GM21381 (cell line): ENCODE measurements around the gene MALSU1.
A peak's percentile ranks its signal among the peaks of the same experiment; 100 is the strongest.

Source experiments
- ATAC-seq: cut with Tn5 transposase; IDR thresholded peaks from one replicate; pipeline ENCODE4 v1.9.1; 2021; ENCODE audit warnings: mild to moderate bottlenecking, moderate library complexity; ENCODE audit not compliant: unreplicated experiment

Gene MALSU1

GRCh38 chr7:23298885-23299769 lies at the start of gene MALSU1:
MALSU1 (plus strand) TSS chr7:23299339; CDS start chr7:23299353, 14 bp downstream.
- ATAC-seq: peak; percentile 99

GRCh38 chr7:23249486-23249885 lies 49.7 kb upstream of the MALSU1 start:
- ATAC-seq: no peak

- ATAC-seq: no peak
Measured at GRCh38 chr7:23254051-23254681, 45.0 kb upstream of the MALSU1 start.

GRCh38 chr7:23256731-23257130 lies 42.4 kb upstream of the MALSU1 start:
- no peak for ATAC-seq

GRCh38 chr7:23260371-23260770 lies 38.8 kb upstream of the MALSU1 start:
- ATAC-seq: no peak

- peak; percentile 66 for ATAC-seq
Measured at GRCh38 chr7:23261843-23262452, 37.2 kb upstream of the MALSU1 start.

GRCh38 chr7:23264916-23265458 lies 34.2 kb upstream of the MALSU1 start:
- ATAC-seq: no peak

GRCh38 chr7:23266918-23267317 lies 32.2 kb upstream of the MALSU1 start:
- ATAC-seq: no peak

GRCh38 chr7:23267357-23267756 lies 31.8 kb upstream of the MALSU1 start:
- no peak for ATAC-seq

GRCh38 chr7:23268167-23268566 lies 31.0 kb upstream of the MALSU1 start:
- no peak for ATAC-seq

- no peak for ATAC-seq
Measured at GRCh38 chr7:23268746-23269145, 30.4 kb upstream of the MALSU1 start.

- no peak for ATAC-seq
Measured at GRCh38 chr7:23272275-23272674, 26.9 kb upstream of the MALSU1 start.

- ATAC-seq: peak; percentile 94
Measured at GRCh38 chr7:23273141-23273599, 26.0 kb upstream of the MALSU1 start.

- ATAC-seq: no peak
Measured at GRCh38 chr7:23275912-23276311, 23.2 kb upstream of the MALSU1 start.

- no peak for ATAC-seq
Measured at GRCh38 chr7:23276376-23276775, 22.8 kb upstream of the MALSU1 start.

- ATAC-seq: no peak
Measured at GRCh38 chr7:23276947-23277346, 22.2 kb upstream of the MALSU1 start.

- peak; percentile 41 for ATAC-seq
Measured at GRCh38 chr7:23277359-23277989, 21.7 kb upstream of the MALSU1 start.

GRCh38 chr7:23279819-23280525 lies 19.2 kb upstream of the MALSU1 start:
- ATAC-seq: no peak

- ATAC-seq: no peak
Measured at GRCh38 chr7:23283086-23283485, 16.1 kb upstream of the MALSU1 start.

- ATAC-seq: no peak
Measured at GRCh38 chr7:23284871-23285270, 14.3 kb upstream of the MALSU1 start.
